Measurements from ENCODE around the gene STARD7.

- TF ChIP-seq POLR2AphosphoS5 (IDR thresholded peaks at IDR 0.05; ENCODE audit: low read depth, low read length) (no peak), CEBPB (IDR thresholded peaks at IDR 0.05; ENCODE audit: borderline replicate concordance, low read depth, low read length) (no peak), FOXK1 (CRISPR knock-in tag; IDR thresholded peaks at IDR 0.05; ENCODE audit: borderline replicate concordance, low read depth) (no peak), SIN3A (IDR thresholded peaks at IDR 0.05; ENCODE audit: borderline replicate concordance, low read depth, low read length) (no peak), ZNF746 (CRISPR knock-in tag; IDR thresholded peaks at IDR 0.05) (no peak)
- TF ChIP-seq, protein P1, sequence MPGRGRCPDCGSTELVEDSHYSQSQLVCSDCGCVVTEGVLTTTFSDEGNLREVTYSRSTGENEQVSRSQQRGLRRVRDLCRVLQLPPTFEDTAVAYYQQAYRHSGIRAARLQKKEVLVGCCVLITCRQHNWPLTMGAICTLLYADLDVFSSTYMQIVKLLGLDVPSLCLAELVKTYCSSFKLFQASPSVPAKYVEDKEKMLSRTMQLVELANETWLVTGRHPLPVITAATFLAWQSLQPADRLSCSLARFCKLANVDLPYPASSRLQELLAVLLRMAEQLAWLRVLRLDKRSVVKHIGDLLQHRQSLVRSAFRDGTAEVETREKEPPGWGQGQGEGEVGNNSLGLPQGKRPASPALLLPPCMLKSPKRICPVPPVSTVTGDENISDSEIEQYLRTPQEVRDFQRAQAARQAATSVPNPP (CRISPR knock-in tag; IDR thresholded peaks at IDR 0.05): no peak
These were observed 40.0 kb upstream of the STARD7 start for GRCh38 chr2:96248624-96249023.
